ENCODE measurements around the gene BLVRA.

DNA sequence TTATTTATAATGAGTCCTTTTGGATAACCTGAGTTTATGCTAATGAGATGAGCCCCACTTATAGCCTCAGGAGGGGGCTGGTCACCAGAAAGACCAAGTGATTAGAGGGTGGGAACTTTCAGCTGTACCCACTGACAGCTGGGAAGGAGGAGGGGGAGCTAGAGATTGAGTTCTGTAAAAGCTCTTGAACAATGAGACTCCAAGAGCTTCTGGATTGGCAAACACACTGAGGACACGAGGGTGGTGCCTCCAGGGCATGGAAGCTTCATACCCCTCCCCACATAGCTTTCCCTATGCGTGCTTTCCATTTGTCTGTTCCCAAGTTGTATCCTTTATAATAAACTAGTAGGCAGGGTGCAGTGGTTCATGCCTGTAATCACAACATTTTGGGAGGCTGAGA lies 90.6 kb downstream of the BLVRA start:
- TF ChIP-seq, protein P1, sequence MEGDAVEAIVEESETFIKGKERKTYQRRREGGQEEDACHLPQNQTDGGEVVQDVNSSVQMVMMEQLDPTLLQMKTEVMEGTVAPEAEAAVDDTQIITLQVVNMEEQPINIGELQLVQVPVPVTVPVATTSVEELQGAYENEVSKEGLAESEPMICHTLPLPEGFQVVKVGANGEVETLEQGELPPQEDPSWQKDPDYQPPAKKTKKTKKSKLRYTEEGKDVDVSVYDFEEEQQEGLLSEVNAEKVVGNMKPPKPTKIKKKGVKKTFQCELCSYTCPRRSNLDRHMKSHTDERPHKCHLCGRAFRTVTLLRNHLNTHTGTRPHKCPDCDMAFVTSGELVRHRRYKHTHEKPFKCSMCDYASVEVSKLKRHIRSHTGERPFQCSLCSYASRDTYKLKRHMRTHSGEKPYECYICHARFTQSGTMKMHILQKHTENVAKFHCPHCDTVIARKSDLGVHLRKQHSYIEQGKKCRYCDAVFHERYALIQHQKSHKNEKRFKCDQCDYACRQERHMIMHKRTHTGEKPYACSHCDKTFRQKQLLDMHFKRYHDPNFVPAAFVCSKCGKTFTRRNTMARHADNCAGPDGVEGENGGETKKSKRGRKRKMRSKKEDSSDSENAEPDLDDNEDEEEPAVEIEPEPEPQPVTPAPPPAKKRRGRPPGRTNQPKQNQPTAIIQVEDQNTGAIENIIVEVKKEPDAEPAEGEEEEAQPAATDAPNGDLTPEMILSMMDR (IDR thresholded peaks at IDR 0.05; ENCODE audit: low read depth, low read length, poor library complexity, severe bottlenecking), result no peak
- no peak for TF ChIP-seq EZH2phosphoT487 (IDR thresholded peaks at IDR 0.05; ENCODE audit: borderline replicate concordance, low read length)
